Endothelial cell of umbilical vein (primary cell): ENCODE data around the gene SYT14. TPM values are rescaled to one million over a fixed set of nuclear protein-coding genes. Genes with fewer than 3 reads are reported as not detected.

ENCODE experiments used
- BruUV-seq: library from RNA; stranded (reverse); fragments of 400-500 nt; replicated peaks from 2 replicates; lab custom pipeline; 2021; lab: Mats Ljungman, UMichigan
- CTCF ChIA-PET: fragments of 300-600, 350-600 bp; sonication (Branson Sonifier 250); formaldehyde crosslinking; loops from one replicate; lab custom pipeline; 2021; ENCODE audit warnings: antibody characterized with exemption, inconsistent platforms; lab: Charles Lee
- POLR2A ChIA-PET: fragments of 300-600, 350-600 bp; sonication (Branson Sonifier 250); formaldehyde crosslinking; loops from one replicate; lab custom pipeline; 2021; ENCODE audit warnings: antibody characterized with exemption, inconsistent platforms; lab: Charles Lee
- DNase-seq: peaks from one replicate; pipeline ENCODE4 v3.0.0-alpha.2; 2011; ENCODE audit warnings: low read depth, low spot score
- FAIRE-seq: peaks from 2 replicates; lab custom pipeline; 2011; peaks lifted over from hg19 to GRCh38; lab: Jason Lieb, UNC
- H2AFZ ChIP-seq: 2 replicates; pipeline ENCODE4 v1.6.0; 2012; ENCODE audit warnings: low read depth, low read length, control low read depth, inconsistent platforms
- H3K27ac ChIP-seq: 2 replicates; pipeline ENCODE4 v1.5.1; 2011; ENCODE audit warnings: low read depth, mild to moderate bottlenecking, control low read depth, low read length, moderate library complexity; ENCODE audit not compliant: insufficient read depth
- H3K27me3 ChIP-seq, 2 experiments: 2 replicates each; pipeline versions ENCODE4 v1.6.0 to v1.6.1; 2011; ENCODE audit warnings: low read length in 2 of 2, mixed read lengths in 1 of 2; ENCODE audit not compliant: control insufficient read depth in 2 of 2, insufficient read depth in 2 of 2
- H3K36me3 ChIP-seq, 2 experiments: 2 replicates in 1 of 2; 3 replicates in 1 of 2; pipeline ENCODE4 v1.5.1; 2011; ENCODE audit warnings: low read length in 2 of 2, mild to moderate bottlenecking in 1 of 2, moderate library complexity in 1 of 2; ENCODE audit not compliant: control insufficient read depth in 2 of 2, insufficient read depth in 2 of 2; ENCODE audit errors: extremely low read depth in 1 of 2
- H3K4me1 ChIP-seq: 3 replicates; pipeline ENCODE4 v1.5.1; 2011; ENCODE audit warnings: mild to moderate bottlenecking, low read length; ENCODE audit not compliant: control insufficient read depth, insufficient read depth; ENCODE audit errors: extremely low read depth
- H3K4me2 ChIP-seq: 2 replicates; pipeline ENCODE4 v1.6.1; 2011; ENCODE audit warnings: low read length, control low read depth, mixed read lengths; ENCODE audit not compliant: insufficient read depth
- H3K4me3 ChIP-seq, 3 experiments: fragments of 200-600 bp in 1 of 3; sonication (generic), shearing (Covaris generic) in 1 of 3; replicated peaks in 1 of 3; 2 replicates each; pipeline ENCODE4 v1.5.1; 2011 to 2016; ENCODE audit warnings: control low read depth in 3 of 3, low read length in 3 of 3, mild to moderate bottlenecking in 2 of 3, inconsistent platforms in 1 of 3, low read depth in 1 of 3, moderate library complexity in 1 of 3; ENCODE audit not compliant: insufficient read depth in 1 of 3
- H3K79me2 ChIP-seq: 2 replicates; pipeline ENCODE4 v1.6.0; 2012; ENCODE audit warnings: low read length, inconsistent platforms; ENCODE audit not compliant: control insufficient read depth, insufficient read depth
- H3K9ac ChIP-seq: replicated peaks from 2 replicates; pipeline ENCODE3; 2011; ENCODE audit warnings: low read length, control low read depth; ENCODE audit not compliant: insufficient read depth; ENCODE audit errors: extremely low read depth
- H3K9me1 ChIP-seq: replicated peaks from 3 replicates; pipeline ENCODE4 v1.6.0; 2011; ENCODE audit warnings: mild to moderate bottlenecking, low read length; ENCODE audit not compliant: control insufficient read depth, insufficient read depth; ENCODE audit errors: extremely low read depth
- H3K9me3 ChIP-seq: replicated peaks from 2 replicates; pipeline ENCODE4 v1.5.1; 2012; ENCODE audit warnings: low read length, inconsistent platforms; ENCODE audit not compliant: control insufficient read depth, insufficient read depth
- H4K20me1 ChIP-seq: replicated peaks from 2 replicates; pipeline ENCODE3; 2011; ENCODE audit warnings: mild to moderate bottlenecking, low read length; ENCODE audit not compliant: control insufficient read depth, insufficient read depth; ENCODE audit errors: extremely low read depth
- EZH2 ChIP-seq: IDR thresholded peaks from 2 replicates; pipeline ENCODE4 v1.6.1; 2012; ENCODE audit warnings: borderline replicate concordance, low read depth, mild to moderate bottlenecking, moderate library complexity, low read length, inconsistent platforms; ENCODE audit not compliant: severe bottlenecking
- FOS ChIP-seq: IDR thresholded peaks from 2 replicates; pipeline ENCODE4 v1.6.1; 2011; ENCODE audit warnings: mild to moderate bottlenecking, low read length, moderate library complexity, borderline replicate concordance; ENCODE audit not compliant: insufficient read depth
- GATA2 ChIP-seq: IDR thresholded peaks from 2 replicates; pipeline ENCODE4 v1.7.0; 2011; ENCODE audit warnings: low read depth, mild to moderate bottlenecking, moderate library complexity, mixed read lengths, low read length; ENCODE audit not compliant: insufficient read length, insufficient read depth
- JUN ChIP-seq: IDR thresholded peaks from 2 replicates; pipeline ENCODE4 v1.6.1; 2011; ENCODE audit warnings: borderline replicate concordance, low read depth; ENCODE audit not compliant: insufficient read length, insufficient read depth
- MYC ChIP-seq: IDR thresholded peaks from one replicate; pipeline ENCODE4 v1.6.1; 2011; ENCODE audit warnings: mild to moderate bottlenecking, low read depth, low read length
- POLR2A ChIP-seq: IDR thresholded peaks from 2 replicates; pipeline ENCODE4 v1.6.1; 2012; ENCODE audit warnings: low read depth, mild to moderate bottlenecking, control low read depth, low read length
- POLR2AphosphoS5 ChIP-seq: IDR thresholded peaks from 2 replicates; pipeline ENCODE4 v1.6.1; 2012; ENCODE audit warnings: low read depth, mild to moderate bottlenecking, control low read depth, low read length, moderate library complexity; ENCODE audit not compliant: insufficient read depth
- dilution Hi-C: fragments of 300-500 bp; cut with MboI; formaldehyde crosslinking; loops from one replicate; pipeline ENCODE4 v1.15.0; 2019; ENCODE audit warnings: low sequenced_read_pairs; ENCODE audit not compliant: extremely low pct_ligation_motif_present
- intact Hi-C: fragments of 100-400 bp; cut with micrococcal nuclease; formaldehyde crosslinking; loops from one replicate; pipeline ENCODE4 v1.10.0; 2022
- polyA plus RNA-seq, 4 experiments: library from polyadenylated mRNA; depleted of rRNA in 3 of 4; stranded (reverse) in 3 of 4; unstranded in 1 of 4; fragments of >200 nt; gene quantifications; 2 replicates each; pipeline versions ENCODE4 v1.2.1 to v1.2.3, GENCODE V29; 2011 to 2012; ENCODE audit warnings: missing spikeins in 1 of 4
- total RNA-seq: library from RNA; stranded (reverse); gene quantifications from 2 replicates; pipeline ENCODE4 v1.2.3, GENCODE V29; 2021
- TF ChIP-seq, protein P1 (sequence below): IDR thresholded peaks from 2 replicates; pipeline ENCODE4 v1.6.1; 2011; ENCODE audit not compliant: insufficient read depth, insufficient read length
- TF ChIP-seq, protein P2 (sequence below), 2 donors: IDR thresholded peaks; 1 replicate in 1 of 2; 2 replicates in 1 of 2; pipeline ENCODE4 v1.5.1; 2011; ENCODE audit warnings: low read length in 2 of 2, mild to moderate bottlenecking in 2 of 2, moderate library complexity in 2 of 2, control low read depth in 1 of 2, inconsistent platforms in 1 of 2, low read depth in 1 of 2; ENCODE audit not compliant: insufficient read depth in 1 of 2; ENCODE audit errors: extremely low read depth in 1 of 2

Gene SYT14
- total and polyA plus RNA-seq, 2 donors (not counting 3 experiments of a cell fraction or from before 2014, with no cell fraction given): 0.08 to 0.18 TPM

GRCh38 chr1:210189426-210189825 is 251.4 kb downstream of the SYT14 start:
- ChIA-PET POLR2A (no interaction called here), CTCF (no interaction called here)
- H3K27ac ChIP-seq: no peak overlapping the region
- FAIRE-seq: no peak
- no peaks in the 10 kb centered on the region for H3K36me3 ChIP-seq
- H3K4me3 ChIP-seq: no peak overlapping the region
- TF ChIP-seq POLR2AphosphoS5 (no peak), POLR2A (no peak), MYC (no peak), EZH2 (no peak), GATA2 (no peak), JUN (no peak), FOS (no peak)
- TF ChIP-seq, protein P1, sequence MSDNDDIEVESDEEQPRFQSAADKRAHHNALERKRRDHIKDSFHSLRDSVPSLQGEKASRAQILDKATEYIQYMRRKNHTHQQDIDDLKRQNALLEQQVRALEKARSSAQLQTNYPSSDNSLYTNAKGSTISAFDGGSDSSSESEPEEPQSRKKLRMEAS: no peak
- TF ChIP-seq, protein P2, sequence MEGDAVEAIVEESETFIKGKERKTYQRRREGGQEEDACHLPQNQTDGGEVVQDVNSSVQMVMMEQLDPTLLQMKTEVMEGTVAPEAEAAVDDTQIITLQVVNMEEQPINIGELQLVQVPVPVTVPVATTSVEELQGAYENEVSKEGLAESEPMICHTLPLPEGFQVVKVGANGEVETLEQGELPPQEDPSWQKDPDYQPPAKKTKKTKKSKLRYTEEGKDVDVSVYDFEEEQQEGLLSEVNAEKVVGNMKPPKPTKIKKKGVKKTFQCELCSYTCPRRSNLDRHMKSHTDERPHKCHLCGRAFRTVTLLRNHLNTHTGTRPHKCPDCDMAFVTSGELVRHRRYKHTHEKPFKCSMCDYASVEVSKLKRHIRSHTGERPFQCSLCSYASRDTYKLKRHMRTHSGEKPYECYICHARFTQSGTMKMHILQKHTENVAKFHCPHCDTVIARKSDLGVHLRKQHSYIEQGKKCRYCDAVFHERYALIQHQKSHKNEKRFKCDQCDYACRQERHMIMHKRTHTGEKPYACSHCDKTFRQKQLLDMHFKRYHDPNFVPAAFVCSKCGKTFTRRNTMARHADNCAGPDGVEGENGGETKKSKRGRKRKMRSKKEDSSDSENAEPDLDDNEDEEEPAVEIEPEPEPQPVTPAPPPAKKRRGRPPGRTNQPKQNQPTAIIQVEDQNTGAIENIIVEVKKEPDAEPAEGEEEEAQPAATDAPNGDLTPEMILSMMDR (IDR thresholded peaks at IDR 0.05; ENCODE audit: extremely low read depth in 1 of 2, insufficient read depth in 1 of 2, low read depth in 1 of 2, low read length in 2 of 2): no peak
- no peaks in the 10 kb centered on the region for H4K20me1 ChIP-seq
- H3K9me1 ChIP-seq: no peaks in the 10 kb centered on the region
- BruUV-seq: no TSS peak
- dilution Hi-C loops: no loop called here
- intact Hi-C loops: no loop called here
- H3K9ac ChIP-seq: no peak overlapping the region
- DNase-seq: no peak
- H3K27me3 ChIP-seq: no peaks in the 10 kb centered on the region
- no peaks in the 10 kb centered on the region for H3K9me3 ChIP-seq
- no peak overlapping the region for H3K4me2 ChIP-seq
- no peaks in the 10 kb centered on the region for H3K79me2 ChIP-seq
- no peaks in the 10 kb centered on the region for H3K4me1 ChIP-seq
- no peak overlapping the region for H2AFZ ChIP-seq
